ENCODE data around the gene HEPACAM.

Gene HEPACAM

DNA sequence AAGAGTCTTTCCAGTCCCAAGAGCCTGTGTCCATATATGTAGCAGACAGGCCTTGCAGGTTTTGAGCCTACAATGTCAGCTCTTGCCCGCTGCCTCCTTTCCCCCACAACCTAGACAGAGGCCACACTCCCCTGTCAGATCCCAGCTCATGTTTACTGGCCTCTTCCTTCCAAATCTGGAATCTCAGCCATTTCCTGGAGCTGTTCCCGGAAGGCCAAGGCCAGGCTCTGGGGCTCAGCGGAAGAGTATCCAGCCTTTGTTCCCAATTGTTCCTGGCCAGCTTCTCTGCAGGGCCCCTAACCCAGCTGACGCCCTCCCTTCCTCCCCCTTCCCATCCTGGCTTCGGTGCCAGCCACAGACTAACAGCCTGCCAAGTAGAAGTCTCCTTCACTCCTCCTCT lies 37.1 kb downstream of the HEPACAM start:
- no peak for DNase-seq (ENCODE audit: low read depth)

GRCh38 chr11:124898263-124898680 lies 37.6 kb downstream of the HEPACAM start:
- no peak for DNase-seq (ENCODE audit: low read depth)

DNA sequence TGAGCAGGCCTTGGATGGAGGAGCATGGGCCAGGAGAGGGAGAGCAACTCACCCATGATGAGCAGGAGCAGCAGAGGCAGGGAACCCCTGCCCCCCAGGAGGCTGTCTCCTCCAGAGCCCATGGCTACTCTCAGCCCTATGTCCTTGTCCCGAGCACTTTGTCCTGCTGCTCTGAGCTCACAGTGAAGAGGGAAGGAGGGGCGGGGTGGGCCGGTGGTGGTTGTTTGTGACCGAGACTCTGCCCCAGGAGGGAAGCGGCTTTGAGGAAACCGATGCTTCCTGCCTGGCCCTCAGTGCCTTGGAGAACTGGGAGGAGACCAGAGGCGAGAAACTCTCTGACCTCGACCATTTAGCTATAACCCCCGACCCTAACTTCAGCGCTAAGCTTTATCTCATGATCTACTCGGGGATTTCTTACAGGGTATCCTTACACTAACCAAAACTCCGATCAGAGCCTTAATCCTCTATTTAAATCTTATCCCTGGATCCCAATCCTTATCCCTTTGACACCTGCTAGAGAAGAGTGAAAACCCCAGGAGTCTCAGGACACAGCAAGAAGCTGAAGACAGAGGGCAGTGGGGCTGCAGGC lies 38.1 kb downstream of the HEPACAM start, which contains the start of gene ROBO4:
Gene ROBO4, minus strand, starts transcription at position 192 of the 589 bp plus-strand sequence. Its CDS starts 70 bp downstream, at position 122.
- no peak for DNase-seq (ENCODE audit: low read depth)

- no peak for DNase-seq (ENCODE audit: low read depth)
Observed at GRCh38 chr11:124896821-124897391, 38.9 kb downstream of the HEPACAM start.

GRCh38 chr11:124896071-124896750 lies 39.6 kb downstream of the HEPACAM start:
- no peak for DNase-seq (ENCODE audit: low read depth)

DNA sequence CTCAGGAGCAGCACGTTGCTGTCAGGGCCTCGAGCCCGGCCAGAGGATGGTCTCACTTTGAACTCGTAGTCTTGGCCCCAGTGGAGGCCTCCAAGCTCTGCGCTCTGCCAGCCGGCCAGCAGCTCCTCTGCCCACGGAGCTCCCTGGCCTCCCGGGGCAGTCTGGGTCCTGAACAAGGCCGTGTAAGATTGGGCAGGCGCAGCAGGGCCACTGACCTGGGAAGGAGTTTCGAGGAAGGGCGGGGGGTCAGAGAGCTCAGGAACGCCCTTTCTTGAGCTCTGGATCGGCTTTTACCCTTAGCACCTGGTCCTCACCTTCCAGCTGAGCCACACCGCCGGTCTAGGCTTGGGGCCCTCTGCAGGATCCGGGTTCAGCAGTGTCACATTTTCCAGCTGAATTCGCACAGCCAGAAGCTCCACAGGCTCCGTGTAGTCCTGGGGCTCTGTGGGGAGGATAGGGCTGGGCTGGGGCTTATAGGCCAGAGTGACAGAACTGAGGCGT lies 40.3 kb downstream of the HEPACAM start:
- no peak for DNase-seq (ENCODE audit: low read depth)

DNA sequence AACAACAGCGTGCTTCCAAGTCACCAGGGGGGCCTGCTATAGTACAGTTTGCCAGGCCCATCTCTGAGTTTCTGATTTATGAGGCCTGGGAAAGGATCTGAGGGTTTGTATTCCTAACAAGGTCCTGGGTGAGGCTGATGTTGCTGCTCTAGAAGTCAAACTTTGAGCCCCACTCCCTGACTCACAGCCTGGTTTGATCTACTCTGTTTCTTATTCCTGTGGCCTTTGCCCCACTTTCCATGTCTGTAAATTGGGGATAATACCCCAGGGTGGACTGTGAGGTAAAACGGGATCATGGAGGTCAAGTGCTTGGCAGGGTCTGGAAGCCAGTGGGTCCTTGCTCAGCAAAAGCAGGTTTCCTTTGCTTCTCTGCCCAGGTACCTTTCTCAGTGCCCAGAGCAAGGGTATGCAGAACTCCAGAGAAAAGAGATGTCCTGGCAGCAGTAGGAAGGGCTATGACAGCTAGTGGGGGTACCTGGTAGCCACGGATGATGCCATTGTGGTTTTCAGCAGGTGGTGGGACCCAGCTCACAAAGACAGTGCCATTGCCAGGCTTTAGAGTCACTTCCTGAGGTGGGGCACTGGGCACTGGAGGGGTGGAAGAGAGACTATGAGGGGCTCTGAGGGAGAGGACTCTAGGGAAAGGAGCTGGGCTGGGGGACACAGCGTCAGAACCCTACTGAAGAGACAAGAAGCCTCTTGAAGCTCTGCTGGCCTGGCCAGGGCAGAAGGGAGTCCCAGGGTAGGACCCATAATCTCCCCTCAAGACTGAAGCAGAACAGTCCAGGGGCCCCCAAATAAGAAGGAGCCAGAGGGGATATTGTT lies 41.0 kb downstream of the HEPACAM start:
- DNase-seq (ENCODE audit: low read depth) = no peak

DNA sequence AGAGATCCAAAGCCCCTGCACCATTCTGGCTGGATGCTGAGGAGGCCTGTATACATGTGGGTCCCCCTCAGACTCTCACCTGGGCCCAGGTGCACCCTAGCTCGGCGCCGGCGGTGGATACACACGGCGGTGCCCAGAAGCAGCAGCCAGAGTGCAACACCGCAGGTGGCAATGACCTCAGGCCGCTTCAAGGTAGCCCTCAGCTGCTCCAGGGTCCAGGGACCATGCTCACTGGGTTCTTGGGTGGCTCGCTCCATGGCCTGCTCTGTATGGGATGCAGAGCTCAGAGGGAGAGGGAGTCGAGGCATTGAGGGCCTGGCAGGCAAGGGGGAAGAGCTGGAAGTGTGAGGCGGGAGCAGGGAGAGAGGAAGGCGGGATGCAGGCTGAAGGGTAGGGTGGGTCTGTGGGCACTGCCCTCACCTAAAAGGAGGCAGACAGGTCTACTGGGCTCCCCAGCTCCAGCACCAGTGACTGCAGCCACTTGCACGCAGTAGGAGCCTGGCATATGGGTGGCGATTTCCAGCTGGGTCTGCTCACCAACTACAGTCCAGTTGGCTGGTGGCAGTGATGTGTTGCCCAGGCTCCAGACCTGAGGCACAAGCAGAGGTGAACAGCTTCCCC lies 42.0 kb downstream of the HEPACAM start:
- no peak for DNase-seq (ENCODE audit: low read depth)

DNA sequence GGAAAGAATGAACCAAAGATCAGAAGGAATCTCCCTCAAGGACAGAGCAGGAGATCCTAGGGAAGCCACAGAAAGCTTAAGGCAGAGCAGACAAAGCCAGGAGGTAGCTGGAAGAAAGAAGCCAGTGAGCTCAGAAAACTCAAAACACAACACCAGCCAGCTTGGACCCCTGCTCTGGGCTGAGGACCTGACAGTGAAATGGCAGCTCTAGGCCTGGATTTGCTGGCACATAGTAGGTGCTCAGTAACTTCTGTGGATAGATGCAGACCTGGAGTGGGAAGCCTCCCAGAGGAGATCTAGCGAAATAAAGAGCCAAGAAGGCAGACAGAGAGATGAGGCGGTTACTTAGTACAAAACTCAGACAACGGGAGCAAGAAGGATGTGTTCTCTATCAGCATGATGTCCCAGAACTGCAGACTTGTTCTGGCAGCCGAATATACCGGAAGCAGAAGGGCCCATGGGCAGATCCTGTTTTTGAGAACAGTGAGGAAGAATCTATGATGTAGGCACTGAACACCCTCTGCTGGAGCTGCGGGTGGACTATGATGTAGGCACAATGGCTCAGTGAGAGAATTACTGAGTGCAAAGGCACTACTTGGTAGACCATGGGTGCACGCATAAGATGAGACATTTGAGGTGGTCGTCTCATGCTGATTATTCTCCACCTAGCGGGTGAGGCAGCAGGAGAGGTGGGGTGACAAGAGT lies 42.9 kb downstream of the HEPACAM start:
- no peak for DNase-seq (ENCODE audit: low read depth)

- DNase-seq (ENCODE audit: low read depth) = no peak
Observed at GRCh38 chr11:124892146-124892545, 43.7 kb downstream of the HEPACAM start.

DNA sequence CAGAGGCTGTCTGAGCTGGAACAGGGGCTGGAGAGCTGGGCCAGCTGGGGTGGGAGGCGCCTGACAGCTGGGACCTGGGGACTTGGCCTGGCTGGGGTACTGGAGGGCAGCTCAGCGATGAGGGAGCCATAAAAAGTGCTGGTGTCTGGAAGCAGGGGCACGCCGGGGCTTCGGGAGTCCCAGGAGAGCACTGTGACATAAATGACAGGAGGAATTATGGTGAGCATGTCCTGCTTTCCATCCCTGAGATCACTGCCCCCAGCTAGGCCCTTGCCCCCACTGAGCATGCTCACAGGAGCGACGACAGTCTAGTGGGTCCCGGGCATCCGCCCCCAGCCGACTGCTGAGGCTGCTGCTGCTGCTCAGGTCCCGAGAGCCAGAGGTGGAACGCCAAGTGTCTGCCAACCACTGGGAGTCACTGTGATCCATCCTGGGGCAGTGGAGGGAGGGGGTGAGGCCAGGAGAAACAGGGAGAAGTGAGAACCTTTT lies 44.4 kb downstream of the HEPACAM start:
- no peak for DNase-seq (ENCODE audit: low read depth)

GRCh38 chr11:124890683-124891372 lies 45.0 kb downstream of the HEPACAM start:
- DNase-seq (ENCODE audit: low read depth) = no peak

GRCh38 chr11:124890151-124890550 lies 45.7 kb downstream of the HEPACAM start:
- no peak for DNase-seq (ENCODE audit: low read depth)

DNA sequence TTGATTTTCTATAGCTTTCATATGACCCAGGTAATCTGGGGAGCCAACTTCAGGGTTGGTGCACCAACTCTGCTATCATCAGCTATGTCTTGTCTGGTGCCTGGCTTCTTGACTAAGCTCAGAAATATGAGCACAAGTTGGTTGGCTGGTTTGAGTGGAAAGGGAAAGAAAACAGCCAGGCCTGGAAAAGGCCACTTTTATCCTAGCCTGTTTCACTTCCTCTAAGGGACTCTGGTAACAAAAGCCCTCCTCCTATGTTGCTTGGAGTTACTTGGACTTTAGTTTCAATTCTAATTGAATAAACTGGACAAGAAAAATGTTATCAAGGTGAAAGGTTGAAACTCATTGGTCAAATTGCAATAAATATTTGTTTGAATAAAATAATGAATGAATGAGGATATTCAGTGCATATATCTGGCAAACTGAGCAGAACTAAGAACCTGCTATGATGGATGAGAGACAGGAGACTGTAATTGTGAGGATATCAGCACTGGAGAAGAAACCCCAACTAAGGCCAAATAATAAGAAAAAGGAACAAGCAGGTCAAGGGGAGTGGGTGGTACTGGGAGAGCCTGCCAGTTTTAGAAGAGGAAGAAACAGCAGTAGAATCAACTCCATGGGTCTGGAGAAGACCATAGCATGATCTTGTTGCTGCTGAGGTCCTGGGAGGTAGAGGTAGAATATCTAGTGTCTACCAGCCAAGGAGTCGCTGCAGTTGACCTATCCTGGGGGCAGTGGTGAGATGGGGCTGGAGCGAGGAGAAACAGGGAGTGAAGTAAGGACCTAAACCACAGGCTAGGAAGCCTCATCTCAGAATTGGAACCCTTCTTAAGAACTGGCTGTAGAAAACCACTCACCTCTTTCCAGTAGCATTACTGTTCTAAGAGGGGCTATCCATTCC lies 46.4 kb downstream of the HEPACAM start:
- DNase-seq (ENCODE audit: low read depth) = no peak

DNA sequence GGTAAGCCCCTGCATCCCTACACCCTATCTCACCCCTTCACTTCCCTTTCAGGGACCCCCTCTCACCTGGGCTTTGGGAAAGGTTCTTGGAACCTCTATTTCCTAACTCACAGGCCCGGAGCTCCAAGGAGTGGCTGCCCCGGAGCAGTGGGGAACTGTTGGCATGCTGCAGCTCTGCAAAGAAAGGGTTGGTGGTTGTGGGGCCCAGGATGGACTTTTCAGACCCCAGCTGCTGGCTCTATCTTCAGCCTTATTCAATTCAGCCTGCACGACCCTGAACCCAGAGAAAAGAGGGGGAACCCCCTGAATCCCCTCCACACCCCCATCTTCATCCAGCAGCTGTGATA lies 48.2 kb downstream of the HEPACAM start:
- no peak for DNase-seq (ENCODE audit: low read depth)

- DNase-seq (ENCODE audit: low read depth) = no peak
Observed at GRCh38 chr11:124886978-124887666, 48.7 kb downstream of the HEPACAM start.

- no peak for DNase-seq (ENCODE audit: low read depth)
Observed at GRCh38 chr11:124886476-124886875, 49.4 kb downstream of the HEPACAM start.

GRCh38 chr11:124884869-124885479 lies 50.9 kb downstream of the HEPACAM start:
- no peak for DNase-seq (ENCODE audit: low read depth)

GRCh38 chr11:124884340-124884739 lies 51.5 kb downstream of the HEPACAM start:
- DNase-seq (ENCODE audit: low read depth) = no peak

All from stimulated activated CD8-positive, alpha-beta memory T cell treated with anti-CD3 and anti-CD28 coated beads, Interleukin-15, amount 100 ng/mL, for 24 hours (primary cell).